Hematopoietic multipotent progenitor cell (in vitro differentiated cells): ENCODE measurements around the gene GATA2. TPM values are rescaled to one million over a fixed set of nuclear protein-coding genes. Genes with fewer than 3 reads are reported as not detected.
A peak's percentile ranks its signal among the peaks of the same experiment; 100 is the strongest.

Experiments
- DNase-seq, 3 donors: peaks; one replicate each; pipeline ENCODE4 v3.0.0-alpha.2; 2011 to 2015; ENCODE audit warnings: low read depth in 2 of 3, low spot score in 2 of 3
- total RNA-seq: library from RNA; depleted of rRNA; stranded (reverse); fragments of >200 nt; gene quantifications from one replicate; pipeline ENCODE4 v1.2.3, GENCODE V29; 2012

GATA2 gene
- total RNA-seq, 1 donor, result 211 TPM

DNA sequence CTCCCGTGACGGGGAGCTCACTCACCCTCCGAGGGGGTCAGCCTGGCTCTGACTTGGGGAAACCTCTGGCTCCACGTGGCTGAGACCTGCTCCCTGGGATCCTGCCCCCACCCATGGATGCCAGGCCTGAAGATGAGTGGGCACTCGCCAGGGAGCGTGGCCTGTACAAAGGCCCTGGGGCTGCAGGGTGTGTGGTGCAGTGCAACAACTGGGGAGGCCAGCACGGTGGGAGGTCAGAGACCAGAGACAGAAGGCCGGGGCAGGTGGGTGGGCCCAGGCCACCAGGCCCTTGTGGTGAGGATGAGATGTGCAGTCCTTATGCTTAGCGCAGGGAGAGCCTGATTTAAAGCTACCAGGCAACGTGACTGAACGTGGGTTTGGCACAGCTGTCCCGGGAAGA, 31.3 kb downstream of the GATA2 start:
- no peak for DNase-seq

- no peak for DNase-seq
Measured at GRCh38 chr3:128459461-128459820, 33.6 kb downstream of the GATA2 start.

DNA sequence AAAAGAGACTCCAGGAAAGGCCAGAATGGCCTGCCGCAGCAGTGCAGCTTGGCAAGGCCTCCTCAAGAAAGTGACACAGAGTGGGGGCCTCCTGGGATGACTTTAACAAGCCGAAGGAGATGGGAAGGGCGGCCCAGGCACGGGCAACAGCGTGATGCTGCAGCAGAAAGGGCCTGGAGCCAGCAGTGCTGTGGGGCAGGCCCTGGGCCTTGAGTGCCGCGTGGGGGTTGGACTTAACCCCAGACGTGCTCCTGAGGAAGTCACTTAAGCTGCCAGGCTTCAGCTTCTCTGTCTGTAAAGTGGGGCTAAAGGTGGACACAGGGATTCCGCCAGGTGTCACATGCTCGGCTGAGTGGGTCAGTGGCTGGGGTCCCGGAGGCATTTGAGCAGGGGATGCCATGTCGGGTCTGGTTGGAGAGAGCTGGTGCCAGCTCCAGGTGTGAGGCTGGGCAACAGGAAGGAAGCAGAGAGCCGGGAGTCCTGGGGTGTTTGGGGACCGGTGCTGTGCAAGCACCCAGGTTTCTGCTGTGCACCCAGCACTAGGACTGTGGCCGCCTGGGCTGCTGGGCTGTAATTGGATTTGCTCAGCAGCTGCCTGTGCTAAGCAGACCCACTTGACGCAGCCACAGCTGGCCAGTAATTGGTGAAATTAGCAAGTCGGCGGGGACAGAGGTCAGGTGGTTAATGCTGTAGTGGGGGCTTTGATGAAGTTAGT, 34.1 kb downstream of the GATA2 start:
- DNase-seq, result no peak

DNA sequence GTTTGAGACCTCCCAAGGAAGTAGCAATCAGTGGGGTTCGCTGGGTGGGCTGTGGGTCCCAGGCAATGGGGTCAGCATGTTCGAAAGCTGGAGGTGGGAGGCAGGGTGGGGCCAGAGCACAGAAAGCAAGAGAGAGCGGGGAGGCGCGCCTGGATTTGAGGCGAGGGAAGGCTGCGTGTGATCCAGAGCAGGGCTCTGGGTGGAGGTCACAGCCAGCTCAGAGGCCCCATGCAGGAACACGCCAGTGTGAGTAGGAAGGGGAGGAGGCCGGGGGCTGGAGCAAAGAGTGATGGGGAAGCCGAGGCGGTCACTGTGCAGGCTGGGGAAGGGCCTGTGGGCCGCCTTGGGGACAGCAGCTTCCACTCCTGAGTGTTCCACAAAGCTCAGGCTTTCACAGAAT, 35.1 kb downstream of the GATA2 start:
- DNase-seq, result no peak

DNA sequence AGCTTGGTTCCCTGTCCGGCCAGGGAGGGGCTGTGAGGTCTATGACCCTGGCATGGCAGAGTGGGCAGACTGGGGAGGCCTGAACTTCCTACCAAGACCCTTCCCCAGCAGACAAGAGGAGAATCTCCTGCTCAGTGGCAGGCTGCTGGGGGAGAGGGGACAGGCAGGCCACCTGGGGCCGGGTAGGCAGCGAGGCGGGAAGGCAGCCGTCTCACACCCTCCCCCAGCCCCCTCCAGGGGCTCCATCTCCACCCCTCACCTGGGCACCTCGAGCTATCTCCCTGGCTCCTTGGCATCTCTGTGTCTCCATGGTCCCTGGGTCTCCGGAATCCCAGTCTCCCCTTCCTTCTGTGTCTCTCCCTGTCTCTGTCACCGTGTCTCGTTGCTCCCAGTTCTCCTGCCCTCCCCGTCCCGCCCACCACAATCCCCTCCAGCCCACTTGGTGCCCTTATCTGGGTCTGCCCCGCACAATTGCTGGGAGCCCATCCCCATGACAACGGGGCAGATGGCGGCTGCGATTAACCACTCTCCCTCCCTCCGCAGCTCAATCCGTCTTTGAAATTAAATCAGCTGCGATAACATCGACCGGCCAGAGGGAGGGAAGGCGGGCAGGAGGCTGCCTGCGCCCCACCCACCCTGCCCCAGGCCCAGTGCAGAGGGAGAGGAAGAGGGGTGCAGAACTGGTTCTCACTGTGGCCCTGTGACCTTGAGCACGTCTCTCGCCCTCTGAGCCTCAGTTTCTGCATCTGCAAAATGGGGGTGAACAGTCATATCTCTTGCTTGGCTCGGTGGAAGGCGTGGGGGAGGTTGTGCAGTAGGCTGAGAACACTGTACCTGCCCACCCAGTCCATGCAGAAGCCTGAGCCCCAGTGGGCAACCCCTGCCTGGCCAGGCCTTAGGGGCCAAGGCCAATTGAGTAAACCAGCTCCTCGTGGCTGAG, 36.0 kb downstream of the GATA2 start:
- DNase-seq, result peak in 2 of 3 donors; percentile 61 to 74

GRCh38 chr3:128455786-128456748, 36.9 kb downstream of the GATA2 start:
- DNase-seq, result no peak

DNA sequence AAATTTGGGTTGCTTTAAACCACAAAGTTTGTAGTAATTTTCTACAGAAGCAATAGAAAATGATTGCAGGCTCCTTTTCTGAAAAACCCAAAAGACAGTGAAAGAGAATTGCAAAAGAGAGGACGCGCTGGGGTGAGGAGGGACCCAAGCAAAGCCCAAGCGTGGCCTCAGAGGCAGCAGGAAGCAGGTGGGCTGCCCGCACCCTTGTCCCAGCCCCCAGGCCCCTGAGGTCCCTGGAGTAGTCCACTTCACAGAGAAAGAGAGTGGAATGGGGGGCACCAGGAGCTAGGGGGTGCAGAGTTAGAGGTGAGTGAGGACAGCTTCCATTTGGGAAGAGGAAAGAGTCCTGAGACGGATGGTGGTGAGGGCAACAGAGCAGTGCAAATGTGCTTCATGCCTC, 37.9 kb downstream of the GATA2 start:
- DNase-seq, result no peak

DNA sequence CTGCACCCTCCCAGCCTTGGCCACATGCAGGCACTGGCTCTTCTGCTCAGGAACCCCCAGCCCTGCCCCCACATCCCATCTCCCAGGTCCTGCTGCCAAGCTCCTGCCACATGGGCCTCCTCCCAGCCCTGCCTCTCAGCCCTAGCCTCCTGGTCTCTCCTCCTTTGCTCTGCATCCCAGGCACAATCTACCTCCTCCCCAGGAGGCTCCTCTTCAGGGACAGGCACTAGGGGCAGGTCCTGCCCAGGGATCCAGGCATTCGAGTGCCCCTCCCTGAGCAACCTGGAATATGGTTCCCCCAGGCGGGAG, 38.7 kb downstream of the GATA2 start:
- DNase-seq, result no peak

DNA sequence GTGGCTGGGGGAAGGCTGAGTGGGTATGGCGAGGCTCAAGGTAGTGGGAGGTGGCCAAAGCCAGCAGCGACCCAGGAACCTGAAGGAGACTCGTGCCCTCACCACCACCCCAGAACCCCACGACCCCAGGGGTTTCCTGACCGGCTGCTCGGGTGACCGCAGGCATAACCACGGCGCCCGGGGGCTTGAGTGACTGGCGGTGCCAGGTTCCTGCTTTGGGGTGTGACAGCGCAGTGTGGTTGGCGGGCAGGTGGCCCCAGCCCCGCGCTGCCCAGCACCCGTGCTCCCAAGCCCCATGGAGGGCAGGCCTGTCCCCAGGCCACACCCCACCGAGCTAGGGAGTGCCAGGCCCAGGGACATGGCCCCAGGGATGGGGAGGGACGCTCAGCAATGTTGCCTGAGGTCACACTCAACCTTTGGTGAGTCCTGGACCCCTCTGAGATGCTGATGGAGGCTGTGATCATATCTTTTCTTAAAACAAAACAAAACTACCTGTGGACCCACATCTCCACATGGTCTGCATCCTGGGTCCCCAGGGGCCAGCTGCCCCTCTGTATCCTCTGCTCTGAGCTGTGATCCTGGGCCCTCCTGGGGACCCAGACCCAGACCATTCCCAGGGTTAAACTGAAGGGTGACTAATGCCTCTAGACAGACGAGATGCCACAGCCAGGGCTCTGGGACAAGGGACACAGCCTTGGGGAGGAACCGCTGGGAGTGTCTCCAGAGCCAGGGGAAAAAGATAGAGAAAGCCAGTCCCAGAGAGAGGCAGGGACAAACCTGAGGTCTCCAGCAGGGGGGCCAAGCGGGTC, 39.3 kb downstream of the GATA2 start:
- DNase-seq, result peak in 2 of 3 donors; percentile 65 to 75

GRCh38 chr3:128452678-128453275, 40.2 kb downstream of the GATA2 start:
- no peak for DNase-seq

DNA sequence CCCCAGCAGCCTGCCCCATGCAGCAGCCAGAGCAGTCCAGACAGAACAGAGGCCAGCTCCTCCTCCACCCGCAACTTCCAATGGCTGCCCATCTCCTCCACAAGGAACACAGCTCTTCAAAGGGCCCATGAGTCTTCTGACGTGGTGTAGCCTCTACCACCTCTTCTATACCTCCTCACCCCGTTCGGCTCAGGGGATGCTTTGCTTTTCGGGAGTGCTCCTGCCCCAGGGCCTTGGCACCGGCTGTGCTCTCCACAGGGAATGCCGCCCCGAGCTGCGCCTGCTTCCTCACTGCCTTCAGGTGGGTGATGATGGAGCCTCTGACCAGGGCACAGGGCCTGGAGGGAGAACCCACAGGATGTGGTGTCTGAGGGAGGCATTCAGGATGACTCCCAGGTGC, 40.9 kb downstream of the GATA2 start:
- no peak for DNase-seq

- no peak for DNase-seq
Measured at GRCh38 chr3:128449111-128449638, 43.8 kb downstream of the GATA2 start.

- DNase-seq, result peak in 1 of 3 donors; percentile 27
Measured at GRCh38 chr3:128448491-128448890, 44.5 kb downstream of the GATA2 start.

- DNase-seq, result no peak
Measured at GRCh38 chr3:128447561-128448013, 45.4 kb downstream of the GATA2 start.

GRCh38 chr3:128446821-128447220, 46.2 kb downstream of the GATA2 start:
- no peak for DNase-seq

DNA sequence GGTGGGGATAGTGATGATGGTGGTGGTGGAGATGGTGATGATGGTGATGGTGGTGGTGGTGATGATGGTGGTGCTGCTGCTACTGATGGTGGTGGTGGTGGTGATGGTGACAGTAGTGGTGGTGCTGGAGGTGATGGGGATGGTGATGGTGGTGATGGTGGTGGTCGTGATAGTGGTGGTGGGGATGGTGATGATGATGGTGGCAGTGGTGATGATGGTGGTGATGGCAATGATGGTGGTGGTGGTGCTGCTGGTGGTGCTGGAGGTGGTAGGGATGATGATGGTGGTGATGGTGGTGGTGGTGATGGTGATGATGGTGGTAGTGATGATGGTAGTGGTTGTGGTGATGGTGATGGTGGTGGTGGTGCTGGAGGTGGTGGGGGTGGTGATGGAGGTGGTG, 47.6 kb downstream of the GATA2 start:
- no peak for DNase-seq

DNA sequence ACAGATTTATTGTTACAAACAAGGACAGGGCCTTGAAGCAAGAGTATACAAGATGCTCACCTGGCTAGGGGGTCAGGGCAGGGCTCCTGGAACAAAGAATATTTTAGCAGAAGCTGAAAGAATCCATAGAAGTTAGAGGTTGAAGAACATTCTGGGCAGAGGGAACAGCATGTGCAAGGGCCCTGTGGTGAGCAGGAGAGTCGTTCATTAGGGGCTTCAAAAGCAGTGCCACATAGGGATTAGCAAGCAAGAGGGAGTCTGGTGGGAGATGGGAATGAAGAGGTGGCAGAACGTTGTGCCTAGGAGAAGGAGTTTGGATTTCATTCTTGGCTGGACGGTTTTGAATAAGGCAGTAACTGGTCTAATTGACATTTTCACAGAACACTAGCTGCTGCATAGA, 49.2 kb downstream of the GATA2 start:
- no peak for DNase-seq

- DNase-seq, result no peak
Measured at GRCh38 chr3:128442949-128443348, 50.1 kb downstream of the GATA2 start.

GRCh38 chr3:128442070-128442469, 50.9 kb downstream of the GATA2 start:
- no peak for DNase-seq
